Transverse colon (tissue), 4 donors: ENCODE data around the gene PIGN.

Experiments used
- EP300 ChIP-seq: sonication (generic); formaldehyde crosslinking; IDR thresholded peaks from one replicate; pipeline ENCODE4 v1.6.1; 2017; ENCODE audit warnings: antibody characterized with exemption, low read depth
- POLR2A ChIP-seq: fragments of 450-650 bp; IDR thresholded peaks from one replicate; pipeline ENCODE4 v1.6.1; 2016; ENCODE audit warnings: antibody characterized with exemption, mild to moderate bottlenecking, moderate library complexity
- POLR2AphosphoS5 ChIP-seq, 3 donors: sonication (generic); formaldehyde crosslinking; IDR thresholded peaks; one replicate each; pipeline ENCODE4 v1.6.1; 2016; ENCODE audit warnings: antibody characterized with exemption in 3 of 3
- TF ChIP-seq, protein P1 (sequence below), 5 experiments: fragments of 200-600 bp in 3 of 5; fragments of 450-650 bp in 2 of 5; sonication (generic) in 3 of 5; IDR thresholded peaks; 1 replicate in 2 of 5; 2 replicates in 3 of 5; pipeline ENCODE4 v1.5.1; 2016 to 2017; ENCODE audit warnings: antibody characterized with exemption in 5 of 5, inconsistent platforms in 3 of 5, mild to moderate bottlenecking in 2 of 5, moderate library complexity in 1 of 5

DNA sequence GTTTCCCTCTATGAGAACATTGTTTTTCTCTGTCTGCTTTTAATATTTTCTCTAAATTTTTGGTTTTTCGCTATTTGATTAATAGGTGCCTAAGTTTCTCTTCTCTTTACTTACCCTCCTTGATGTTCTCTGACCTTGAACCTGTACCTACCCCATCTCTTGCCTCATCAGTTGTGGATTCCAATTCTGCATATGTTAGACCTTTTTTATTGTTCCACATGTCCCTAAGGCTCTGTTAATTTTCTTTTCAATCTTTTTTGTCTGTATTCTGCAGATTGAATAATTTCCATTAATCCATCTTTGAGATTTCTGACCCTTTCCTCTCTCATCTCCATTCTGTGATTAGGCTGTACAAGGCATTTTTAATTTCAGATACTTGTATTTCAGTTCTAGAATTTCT, 23.3 kb upstream of the PIGN start:
- TF ChIP-seq, protein P1, sequence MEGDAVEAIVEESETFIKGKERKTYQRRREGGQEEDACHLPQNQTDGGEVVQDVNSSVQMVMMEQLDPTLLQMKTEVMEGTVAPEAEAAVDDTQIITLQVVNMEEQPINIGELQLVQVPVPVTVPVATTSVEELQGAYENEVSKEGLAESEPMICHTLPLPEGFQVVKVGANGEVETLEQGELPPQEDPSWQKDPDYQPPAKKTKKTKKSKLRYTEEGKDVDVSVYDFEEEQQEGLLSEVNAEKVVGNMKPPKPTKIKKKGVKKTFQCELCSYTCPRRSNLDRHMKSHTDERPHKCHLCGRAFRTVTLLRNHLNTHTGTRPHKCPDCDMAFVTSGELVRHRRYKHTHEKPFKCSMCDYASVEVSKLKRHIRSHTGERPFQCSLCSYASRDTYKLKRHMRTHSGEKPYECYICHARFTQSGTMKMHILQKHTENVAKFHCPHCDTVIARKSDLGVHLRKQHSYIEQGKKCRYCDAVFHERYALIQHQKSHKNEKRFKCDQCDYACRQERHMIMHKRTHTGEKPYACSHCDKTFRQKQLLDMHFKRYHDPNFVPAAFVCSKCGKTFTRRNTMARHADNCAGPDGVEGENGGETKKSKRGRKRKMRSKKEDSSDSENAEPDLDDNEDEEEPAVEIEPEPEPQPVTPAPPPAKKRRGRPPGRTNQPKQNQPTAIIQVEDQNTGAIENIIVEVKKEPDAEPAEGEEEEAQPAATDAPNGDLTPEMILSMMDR (IDR thresholded peaks at IDR 0.05), result no peak
- TF ChIP-seq POLR2A (no peak), EP300 (no peak), POLR2AphosphoS5 (IDR thresholded peaks at IDR 0.05) (no peak)
